Activated naive CD8-positive, alpha-beta T cell treated with anti-CD3 and anti-CD28 coated beads, Interleukin-2, amount 50 U/mL, for 16 hours (primary cell): ENCODE data around the gene KIR2DL4.
"Not testable (repeated sequence)": the region's sequence is repeated elsewhere in the genome, so short reads cannot be mapped to it uniquely, and the experiment has no call there.

Experiments
- DNase-seq: peaks from one replicate; pipeline ENCODE4 v3.0.0-alpha.2; 2020; ENCODE audit warnings: low read depth, low spot score

KIR2DL4 gene

DNA sequence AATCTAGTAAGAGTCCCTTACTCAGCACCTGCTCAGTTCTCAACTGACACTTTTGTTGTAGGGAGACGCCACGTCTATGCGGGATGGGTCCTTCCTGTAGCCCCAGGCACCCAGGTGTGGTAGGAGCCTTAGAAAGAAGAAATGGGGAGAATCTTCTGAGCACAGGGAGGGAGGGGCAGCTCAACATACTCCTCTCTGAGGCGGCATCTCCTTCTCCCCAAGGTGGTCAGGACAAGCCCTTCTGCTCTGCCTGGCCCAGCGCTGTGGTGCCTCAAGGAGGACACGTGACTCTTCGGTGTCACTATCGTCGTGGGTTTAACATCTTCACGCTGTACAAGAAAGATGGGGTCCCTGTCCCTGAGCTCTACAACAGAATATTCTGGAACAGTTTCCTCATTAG is 1.2 kb downstream of the KIR2DL4 start:
- DNase-seq = no peak

DNA sequence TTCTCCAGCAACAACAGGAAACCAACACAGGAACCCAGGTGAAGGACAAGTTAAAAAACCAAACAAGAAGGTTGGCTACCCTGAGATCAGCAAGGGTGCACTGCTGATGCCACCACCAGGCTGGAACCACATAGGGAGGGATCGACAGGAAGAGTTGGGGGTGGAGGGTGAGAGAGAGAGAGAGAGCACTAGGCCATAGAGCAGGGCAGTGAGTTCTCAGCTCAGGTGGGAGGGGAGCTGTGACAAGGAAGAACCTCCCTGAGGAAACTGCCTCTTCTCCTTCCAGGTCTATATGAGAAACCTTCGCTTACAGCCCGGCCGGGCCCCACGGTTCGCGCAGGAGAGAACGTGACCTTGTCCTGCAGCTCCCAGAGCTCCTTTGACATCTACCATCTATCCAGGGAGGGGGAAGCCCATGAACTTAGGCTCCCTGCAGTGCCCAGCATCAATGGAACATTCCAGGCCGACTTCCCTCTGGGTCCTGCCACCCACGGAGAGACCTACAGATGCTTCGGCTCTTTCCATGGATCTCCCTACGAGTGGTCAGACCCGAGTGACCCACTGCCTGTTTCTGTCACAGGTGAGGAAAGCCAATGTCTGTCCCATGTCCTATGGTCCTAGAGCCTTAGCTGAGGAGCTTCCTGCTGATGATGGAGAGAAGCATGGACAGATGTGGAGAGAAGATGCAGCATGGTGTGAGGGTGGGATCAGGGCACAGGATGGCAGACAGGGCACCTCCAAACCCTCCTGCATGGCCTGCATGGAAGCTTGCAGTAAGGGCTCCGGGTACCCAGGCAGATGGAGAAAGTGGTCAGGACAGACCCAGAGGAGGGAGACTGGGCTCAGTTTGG is 2.5 kb downstream of the KIR2DL4 start:
- DNase-seq = no peak

DNA sequence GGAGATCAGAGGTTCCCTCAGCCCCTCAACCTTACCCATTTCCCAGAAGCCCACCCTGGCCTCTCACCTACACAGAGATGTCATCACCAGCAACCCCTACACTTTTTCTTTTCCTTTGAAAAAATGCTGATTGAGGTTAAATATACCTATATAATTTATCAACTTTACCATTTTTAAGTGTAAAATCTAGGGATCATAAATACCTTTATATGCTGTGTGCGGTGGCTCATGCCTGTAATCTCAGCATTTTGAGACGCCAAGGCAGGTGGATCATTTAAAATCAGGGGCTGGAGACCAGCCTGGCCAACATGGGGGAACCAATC is 3.1 kb downstream of the KIR2DL4 start:
- DNase-seq = no peak

- DNase-seq = not testable (repeated sequence)
These were observed 11.2 kb downstream of the KIR2DL4 start for GRCh38 chr19:54814571-54814970.

GRCh38 chr19:54816251-54816650 is 12.8 kb downstream of the KIR2DL4 start, which contains the start of gene KIR3DL1:
TSS of gene KIR3DL1 (plus strand) at chr19:54816468.
- DNase-seq = not testable (repeated sequence)

GRCh38 chr19:54817670-54818536 is 14.5 kb downstream of the KIR2DL4 start:
- DNase-seq = no peak

DNA sequence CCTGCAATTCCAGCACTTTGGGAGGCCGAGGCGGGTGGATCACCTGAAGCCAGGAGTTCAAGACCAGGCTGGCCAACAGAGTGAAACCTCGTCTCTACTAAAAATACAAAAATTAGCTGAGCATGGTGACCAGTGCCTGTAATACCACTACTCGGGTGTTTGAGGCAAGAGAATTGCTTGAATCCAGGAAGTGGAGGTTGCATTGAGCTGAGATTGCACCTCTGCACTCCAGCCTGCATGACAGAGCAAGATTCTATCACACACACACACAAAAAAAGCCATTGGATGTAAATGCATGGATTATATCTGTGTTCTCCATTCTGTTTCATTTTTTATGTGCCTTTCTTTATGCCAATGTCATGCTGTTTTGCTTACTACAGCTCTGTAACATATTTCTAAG is 21.0 kb downstream of the KIR2DL4 start:
- not testable (repeated sequence) for DNase-seq

GRCh38 chr19:54825326-54825725 is 21.9 kb downstream of the KIR2DL4 start:
- not testable (repeated sequence) for DNase-seq

DNA sequence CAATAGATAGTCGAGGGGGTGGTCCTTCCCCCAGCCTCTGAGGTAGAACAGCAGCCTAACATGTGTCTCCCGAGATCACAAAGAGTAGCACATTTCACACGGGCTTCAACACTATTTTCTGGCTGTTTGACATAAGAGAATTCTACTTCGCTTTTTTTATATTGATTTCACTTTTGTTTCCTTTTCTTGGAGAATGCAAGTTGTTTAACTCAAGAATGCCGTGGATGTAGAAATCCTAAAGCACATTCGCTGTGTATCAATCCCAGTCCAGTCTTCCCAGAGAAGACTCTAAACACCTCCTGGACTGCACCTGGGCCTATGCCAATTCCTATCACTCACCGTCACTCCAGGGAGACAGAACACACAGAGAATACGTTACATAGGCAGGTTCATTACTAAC is 24.7 kb downstream of the KIR2DL4 start:
- not testable (repeated sequence) for DNase-seq

- DNase-seq = not testable (repeated sequence)
These were observed 29.1 kb downstream of the KIR2DL4 start, which contains the start of gene KIR2DS4 for GRCh38 chr19:54832496-54832895. TSS of gene KIR2DS4 (plus strand) at chr19:54832676.

GRCh38 chr19:54835126-54835525 is 31.7 kb downstream of the KIR2DL4 start:
- DNase-seq = not testable (repeated sequence)

DNA sequence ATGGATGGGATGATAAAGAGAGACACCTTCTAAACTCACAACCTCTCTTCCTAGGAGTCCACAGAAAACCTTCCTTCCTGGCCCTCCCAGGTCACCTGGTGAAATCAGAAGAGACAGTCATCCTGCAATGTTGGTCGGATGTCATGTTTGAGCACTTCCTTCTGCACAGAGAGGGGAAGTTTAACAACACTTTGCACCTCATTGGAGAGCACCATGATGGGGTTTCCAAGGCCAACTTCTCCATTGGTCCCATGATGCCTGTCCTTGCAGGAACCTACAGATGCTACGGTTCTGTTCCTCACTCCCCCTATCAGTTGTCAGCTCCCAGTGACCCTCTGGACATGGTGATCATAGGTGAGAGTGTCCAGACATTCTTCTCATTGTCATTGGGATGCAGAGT is 34.1 kb downstream of the KIR2DL4 start:
- DNase-seq = not testable (repeated sequence)

GRCh38 chr19:54843171-54843570 is 39.8 kb downstream of the KIR2DL4 start:
- DNase-seq = not testable (repeated sequence)

GRCh38 chr19:54850061-54850640 is 46.7 kb downstream of the KIR2DL4 start, which contains the start of gene KIR3DL2:
TSS of gene KIR3DL2 (plus strand) at chr19:54850443. CDS start at chr19:54850476, 33 bp downstream.
- DNase-seq = not testable (repeated sequence)

- DNase-seq = no peak
These were observed 47.5 kb downstream of the KIR2DL4 start for GRCh38 chr19:54850930-54851329.

- DNase-seq = no peak
These were observed 47.9 kb downstream of the KIR2DL4 start for GRCh38 chr19:54851353-54851752.

- not testable (repeated sequence) for DNase-seq
These were observed 51.8 kb downstream of the KIR2DL4 start for GRCh38 chr19:54855241-54855640.

DNA sequence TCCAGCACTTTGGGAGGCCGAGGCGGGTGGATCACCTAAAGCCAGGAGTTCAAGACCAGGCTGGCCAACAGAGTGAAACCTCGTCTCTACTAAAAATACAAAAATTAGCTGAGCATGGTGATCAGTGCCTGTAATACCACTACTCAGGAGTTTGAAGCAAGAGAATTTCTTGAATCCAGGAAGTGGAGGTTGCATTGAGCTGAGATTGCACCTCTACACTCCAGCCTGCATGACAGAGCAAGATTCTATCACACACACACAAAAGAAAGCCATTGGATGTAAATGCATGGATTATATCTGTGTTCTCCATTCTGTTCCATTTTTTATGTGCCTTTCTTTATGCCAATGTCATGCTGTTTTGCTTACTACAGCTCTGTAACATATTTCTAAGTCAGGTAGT is 55.1 kb downstream of the KIR2DL4 start:
- DNase-seq = not testable (repeated sequence)

- not testable (repeated sequence) for DNase-seq
These were observed 56.0 kb downstream of the KIR2DL4 start for GRCh38 chr19:54859421-54859820.

DNA sequence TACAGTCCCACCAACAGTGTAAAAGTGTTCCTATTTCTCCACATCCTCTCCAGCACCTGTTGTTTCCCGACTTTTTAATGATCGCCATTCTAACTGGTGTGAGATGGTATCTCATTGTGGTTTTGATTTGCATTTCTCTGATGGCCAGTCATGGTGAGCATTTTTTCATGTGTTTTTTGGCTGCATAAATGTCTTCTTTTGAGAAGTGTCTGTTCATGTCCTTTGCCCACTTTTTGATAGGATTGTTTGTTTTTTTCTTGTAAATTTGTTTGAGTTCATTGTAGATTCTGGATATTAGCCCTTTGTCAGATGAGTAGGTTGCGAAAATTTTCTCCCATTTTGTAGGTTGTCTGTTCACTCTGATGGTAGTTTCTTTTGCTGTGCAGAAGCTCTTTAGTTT is 60.0 kb downstream of the KIR2DL4 start:
- DNase-seq = not testable (repeated sequence)
